GM12892 (cell line): Measurements from ENCODE around the gene ATP8A2.
"Not testable (repeated sequence)": the region's sequence is repeated elsewhere in the genome, so short reads cannot be mapped to it uniquely, and the experiment has no call there.

Experiments
- DNase-seq: peaks from one replicate; pipeline ENCODE4 v3.0.0; 2011; ENCODE audit not compliant: insufficient read length
- FAIRE-seq: peaks from 2 replicates; lab custom pipeline; 2011; peaks lifted over from hg19 to GRCh38; lab: Jason Lieb, UNC
- POLR2A ChIP-seq: IDR thresholded peaks from 2 replicates; pipeline ENCODE4 v1.6.1; 2011; ENCODE audit warnings: low read depth, low read length, control low read depth
- POLR2AphosphoS5 ChIP-seq: IDR thresholded peaks from 2 replicates; pipeline ENCODE4 v1.6.1; 2011; ENCODE audit warnings: low read depth, low read length, control low read depth
- TAF1 ChIP-seq: IDR thresholded peaks from 2 replicates; pipeline ENCODE4 v1.6.1; 2011; ENCODE audit warnings: low read depth, mild to moderate bottlenecking, control low read depth, low read length, borderline replicate concordance

Gene ATP8A2

DNA sequence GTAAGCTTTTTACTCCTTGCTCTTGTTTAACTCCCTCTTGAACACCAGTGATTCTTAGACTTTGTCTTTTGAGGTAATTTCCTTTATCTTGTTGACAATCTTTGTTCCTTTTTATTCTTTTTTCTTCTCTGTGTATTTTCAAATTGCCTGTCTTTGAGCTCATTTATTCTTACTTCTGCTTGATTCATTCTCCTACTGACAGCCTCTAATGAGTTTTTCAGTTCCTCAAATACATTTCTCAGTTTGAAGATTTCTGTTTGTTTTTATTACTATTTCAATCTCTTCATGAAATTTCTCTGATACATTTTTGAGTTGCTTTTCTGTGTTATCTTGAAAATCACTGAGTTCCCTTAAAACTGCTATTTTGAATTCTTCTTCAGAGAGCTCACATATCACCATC lies 154.1 kb downstream of the ATP8A2 start:
- TF ChIP-seq POLR2AphosphoS5, result no peak
- no peak for TF ChIP-seq POLR2A
- no peak for TF ChIP-seq TAF1
- DNase-seq, result no peak
- peak; percentile 53 for FAIRE-seq

- no peak for FAIRE-seq
- DNase-seq, result no peak
- TF ChIP-seq POLR2A (no peak), POLR2AphosphoS5 (no peak), TAF1 (no peak)
Observed at GRCh38 chr13:25528266-25528665, 156.5 kb downstream of the ATP8A2 start.

DNA sequence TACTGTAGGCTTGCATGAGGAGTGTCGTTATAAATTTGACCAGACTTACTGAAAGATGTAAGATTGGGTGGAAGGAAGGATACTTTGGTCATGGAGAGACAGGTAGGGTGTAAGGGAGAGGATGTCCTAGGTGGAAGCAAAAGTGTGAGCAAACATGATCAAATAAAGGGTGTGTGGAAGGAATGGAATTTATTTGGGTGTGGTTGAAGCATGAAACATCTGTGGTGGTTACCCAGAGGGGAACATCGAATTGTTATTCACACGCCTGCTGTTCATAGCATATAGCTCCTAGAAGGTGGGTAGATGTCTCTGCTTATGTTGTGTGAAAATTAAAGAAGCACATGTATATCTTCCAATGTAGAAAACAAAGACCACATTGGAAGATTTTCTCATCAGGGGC lies 157.7 kb downstream of the ATP8A2 start:
- no peak for DNase-seq
- no peak for FAIRE-seq
- TF ChIP-seq POLR2AphosphoS5 (no peak), TAF1 (no peak), POLR2A (no peak)

DNA sequence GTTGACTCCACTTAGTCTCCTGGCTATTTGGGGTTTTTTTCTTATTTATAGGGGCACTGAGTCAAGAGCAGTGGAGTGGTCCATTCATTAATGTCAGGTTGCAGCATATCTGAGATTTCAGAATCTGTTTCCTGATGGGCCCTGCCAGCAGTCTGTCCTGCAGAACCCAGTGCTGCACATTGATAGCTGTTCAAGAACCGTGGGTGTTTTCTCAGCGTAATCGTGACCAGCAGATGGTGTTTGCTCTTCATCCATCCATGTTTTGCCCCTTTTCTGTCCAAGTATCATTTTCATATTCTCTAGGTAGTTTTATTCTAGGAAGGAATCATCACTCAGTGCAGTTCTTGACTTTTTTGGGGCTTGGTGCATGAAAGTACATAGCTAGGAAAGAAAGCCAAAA lies 166.5 kb downstream of the ATP8A2 start:
- DNase-seq (no peak), FAIRE-seq (no peak)
- TF ChIP-seq POLR2AphosphoS5 (no peak), TAF1 (no peak), POLR2A (no peak)

- DNase-seq (no peak), FAIRE-seq (no peak)
- TF ChIP-seq TAF1 (no peak), POLR2AphosphoS5 (no peak), POLR2A (no peak)
Observed at GRCh38 chr13:25541434-25542123, 169.8 kb downstream of the ATP8A2 start.

DNA sequence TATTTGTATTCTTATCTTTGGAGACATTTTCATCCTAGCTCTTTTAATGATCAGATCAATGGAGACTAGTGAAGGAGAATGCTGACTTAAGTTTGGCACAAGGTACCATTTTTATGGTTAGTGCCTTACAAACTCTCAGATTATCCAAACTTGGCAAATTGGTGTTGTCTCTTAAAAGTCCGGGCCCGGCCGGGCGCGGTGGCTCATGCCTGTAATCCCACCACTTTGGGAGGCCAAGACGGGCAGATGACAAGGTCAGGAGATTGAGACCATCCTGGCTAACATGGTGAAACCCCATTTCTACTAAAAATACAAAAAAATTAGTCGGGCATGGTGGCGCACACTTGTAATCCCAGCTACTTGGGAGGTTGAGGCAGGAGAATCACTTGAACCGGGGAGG lies 177.2 kb downstream of the ATP8A2 start:
- not testable (repeated sequence) for FAIRE-seq, DNase-seq

DNA sequence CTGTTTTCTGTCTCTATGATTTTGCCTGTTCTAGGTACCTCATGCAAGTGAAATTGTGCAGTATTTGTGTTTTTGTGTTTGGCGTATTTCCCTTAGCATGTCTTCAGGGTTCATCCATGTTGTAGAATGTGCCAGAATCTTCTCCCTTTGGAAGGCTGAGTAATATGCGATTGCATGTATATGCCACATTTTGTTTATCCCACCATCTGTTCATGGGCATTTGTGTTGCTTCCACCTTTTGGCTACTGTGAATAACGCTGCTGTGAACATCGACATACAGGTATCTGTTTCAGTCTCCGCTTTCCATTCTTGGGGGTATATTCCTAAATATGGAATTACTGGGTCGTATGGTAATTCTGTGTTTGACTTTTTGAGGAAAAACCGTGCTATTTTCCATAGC lies 190.0 kb downstream of the ATP8A2 start:
- no peak for TF ChIP-seq POLR2A
- TF ChIP-seq POLR2AphosphoS5, result no peak
- TF ChIP-seq TAF1, result no peak
- FAIRE-seq, result no peak
- no peak for DNase-seq

DNA sequence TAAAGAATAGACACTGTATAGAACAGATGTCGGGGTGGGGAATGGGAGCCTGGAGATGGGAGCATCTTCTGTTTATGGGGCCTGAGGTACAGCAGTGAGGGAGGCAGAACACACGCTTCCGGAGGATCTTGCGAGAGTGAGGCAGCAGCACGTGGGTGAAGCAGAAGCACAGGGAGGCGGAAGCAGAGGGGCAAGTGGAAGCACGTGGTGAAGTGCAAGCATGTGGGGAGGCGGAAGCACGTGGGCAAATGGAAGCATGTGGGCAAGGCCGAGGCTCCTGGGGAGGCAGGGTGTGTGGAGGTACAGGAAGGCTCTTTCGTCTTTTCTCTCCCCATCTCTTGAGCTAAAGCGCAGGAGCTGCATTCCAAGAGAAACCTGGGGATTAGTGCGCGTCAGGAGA lies 198.4 kb downstream of the ATP8A2 start:
- TF ChIP-seq POLR2AphosphoS5 (no peak), TAF1 (no peak), POLR2A (no peak)
- no peak for FAIRE-seq
- no peak for DNase-seq

DNA sequence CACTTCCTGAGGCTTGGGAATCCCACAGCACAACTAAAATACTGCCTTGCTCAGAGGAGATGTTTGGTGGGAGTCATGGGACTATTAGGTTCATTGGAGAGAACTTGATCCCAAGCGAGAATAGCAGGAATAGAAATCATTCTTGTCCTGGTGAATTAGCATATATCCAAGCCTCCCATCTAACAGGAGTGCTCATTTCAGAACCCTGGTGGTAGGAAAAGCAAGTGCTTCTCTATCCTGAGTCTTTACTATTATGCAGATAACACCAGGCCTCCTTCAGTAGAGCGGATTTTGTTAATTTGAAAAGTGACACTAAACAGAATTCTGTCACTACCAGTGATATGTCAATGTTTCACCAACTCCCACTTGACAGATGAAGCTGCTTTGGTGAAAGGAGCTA lies 199.5 kb downstream of the ATP8A2 start:
- no peak for TF ChIP-seq POLR2AphosphoS5
- no peak for TF ChIP-seq POLR2A
- TF ChIP-seq TAF1, result no peak
- FAIRE-seq (no peak), DNase-seq (no peak)

DNA sequence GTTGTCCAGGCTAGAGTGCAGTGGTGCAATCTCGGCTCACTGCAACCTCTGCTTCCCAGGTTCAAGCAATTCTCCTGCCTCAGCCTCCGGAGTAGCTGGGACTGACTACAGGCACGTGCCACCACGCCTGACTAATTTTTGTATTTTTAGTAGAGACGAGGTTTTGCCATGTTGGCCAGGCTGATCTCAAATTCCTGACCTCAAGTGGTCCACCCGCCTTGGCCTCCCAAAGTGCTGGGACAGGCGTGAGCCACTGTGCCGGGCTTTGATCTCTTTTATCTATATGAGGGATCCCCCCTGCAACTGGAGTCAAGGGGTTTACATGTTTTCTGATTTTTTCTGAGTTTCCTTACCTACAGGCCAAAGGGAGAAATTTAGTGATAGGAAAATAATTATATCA lies 200.4 kb downstream of the ATP8A2 start:
- not testable (repeated sequence) for DNase-seq, FAIRE-seq

GRCh38 chr13:25574437-25575411 lies 202.9 kb downstream of the ATP8A2 start:
- TF ChIP-seq POLR2A (no peak), POLR2AphosphoS5 (no peak)
- DNase-seq (peak; percentile 14), FAIRE-seq (peak; percentile 27)

DNA sequence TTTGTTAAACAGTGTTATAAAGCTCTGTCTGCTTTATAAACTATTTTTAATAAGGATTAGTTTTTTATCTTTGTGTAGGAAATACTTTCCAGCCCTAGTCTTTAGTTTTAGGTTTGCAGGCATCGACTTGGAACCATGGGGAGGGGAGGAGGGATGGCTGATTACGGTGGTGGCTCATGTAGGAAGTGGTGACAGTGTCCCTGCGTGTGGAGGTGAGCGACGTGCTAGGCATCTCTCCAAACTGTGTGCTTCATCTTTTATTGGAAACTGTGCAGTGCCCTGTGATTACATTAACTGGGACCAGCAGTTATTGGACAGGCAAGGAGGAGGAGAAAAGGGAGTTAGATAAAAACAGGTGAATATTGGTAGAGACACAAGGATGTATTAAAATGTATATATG lies 203.8 kb downstream of the ATP8A2 start:
- FAIRE-seq (no peak), DNase-seq (no peak)
- TF ChIP-seq TAF1 (no peak), POLR2A (no peak), POLR2AphosphoS5 (no peak)
